GM23338 (cell line): ENCODE measurements around the gene SLU7. TPM values are rescaled to one million over a fixed set of nuclear protein-coding genes. Genes with fewer than 3 reads are reported as not detected.

Experiments used
- ATAC-seq: fragments of 200-7000 bp; cut with Tn5 transposase; 3 replicates; pipeline ENCODE4 v1.9.1; 2020
- DNase-seq: peaks from one replicate; pipeline ENCODE4 v3.0.0-alpha.2; 2015; ENCODE audit warnings: low spot score
- H2AFZ ChIP-seq: fragments of 200-600 bp; sonication (generic); 2 replicates; pipeline ENCODE4 v1.8.0; 2016; ENCODE audit warnings: antibody characterized with exemption, mild to moderate bottlenecking, moderate library complexity
- H3F3A ChIP-seq: fragments of 200-600 bp; sonication (generic); replicated peaks from 2 replicates; pipeline ENCODE4 v1.8.0; 2017; ENCODE audit warnings: antibody characterized with exemption, mixed run types, low read depth
- H3K27ac ChIP-seq: fragments of 200-600 bp; sonication (generic); 2 replicates; pipeline ENCODE4 v1.6.1; 2016; ENCODE audit warnings: low read depth
- H3K27me3 ChIP-seq: fragments of 200-600 bp; sonication (generic); 2 replicates; pipeline ENCODE4 v1.8.0; 2016; ENCODE audit warnings: mild to moderate bottlenecking, mixed run types, moderate library complexity; ENCODE audit not compliant: insufficient read depth
- H3K36me3 ChIP-seq: fragments of 200-600 bp; sonication (generic); 2 replicates; pipeline ENCODE4 v1.8.0; 2016; ENCODE audit warnings: mild to moderate bottlenecking; ENCODE audit not compliant: insufficient read depth
- H3K4me1 ChIP-seq: fragments of 200-600 bp; sonication (generic); 2 replicates; pipeline ENCODE4 v1.8.0; 2016; ENCODE audit warnings: mild to moderate bottlenecking, moderate library complexity; ENCODE audit not compliant: insufficient read depth
- H3K4me2 ChIP-seq: fragments of 200-600 bp; sonication (generic); 2 replicates; pipeline ENCODE4 v1.7.1; 2017; ENCODE audit warnings: mixed run types
- H3K4me3 ChIP-seq: fragments of 200-600 bp; sonication (generic); 2 replicates; pipeline ENCODE4 v1.6.1; 2016; ENCODE audit warnings: mixed run types
- H3K79me2 ChIP-seq: fragments of 200-600 bp; sonication (generic); replicated peaks from 2 replicates; pipeline ENCODE4 v1.8.0; 2017; ENCODE audit warnings: mild to moderate bottlenecking; ENCODE audit not compliant: insufficient read depth
- H3K9me2 ChIP-seq: fragments of 200-600 bp; sonication (generic); 2 replicates; pipeline ENCODE4 v1.8.0; 2017; ENCODE audit not compliant: insufficient read depth
- H4K20me1 ChIP-seq: fragments of 200-600 bp; sonication (generic); replicated peaks from 2 replicates; pipeline ENCODE4 v1.8.0; 2017; ENCODE audit warnings: mild to moderate bottlenecking; ENCODE audit not compliant: insufficient read depth
- H3K27ac Mint-ChIP-seq: 2 replicates; pipeline ENCODE4 v1.8.0; 2020; ENCODE audit warnings: inconsistent platforms, mild to moderate bottlenecking, moderate library complexity, mixed read lengths
- H3K27me3 Mint-ChIP-seq: 3 replicates; pipeline ENCODE4 v1.8.0; 2022; ENCODE audit warnings: low read depth, mild to moderate bottlenecking, moderate library complexity, mixed read lengths, inconsistent platforms; ENCODE audit not compliant: insufficient read depth, poor library complexity
- H3K36me3 Mint-ChIP-seq: 3 replicates; pipeline ENCODE4 v1.8.0; 2021; ENCODE audit warnings: low read depth, mild to moderate bottlenecking, inconsistent platforms, moderate library complexity, mixed read lengths
- H3K4me1 Mint-ChIP-seq: 3 replicates; pipeline ENCODE4 v1.8.0; 2020; ENCODE audit warnings: mild to moderate bottlenecking, inconsistent platforms, mixed read lengths
- H3K4me3 Mint-ChIP-seq: 3 replicates; pipeline ENCODE4 v1.8.0; 2021; ENCODE audit warnings: moderate library complexity, mild to moderate bottlenecking, inconsistent platforms, mixed read lengths
- H3K9me3 Mint-ChIP-seq: 3 replicates; pipeline ENCODE4 v1.8.0; 2020; ENCODE audit warnings: moderate library complexity, mild to moderate bottlenecking, inconsistent platforms, mixed read lengths
- CREB1 ChIP-seq: fragments of 250-450 bp; sonication (Bioruptor Pico); IDR thresholded peaks from 2 replicates; pipeline ENCODE4 v1.5.0; 2020; ENCODE audit warnings: low read depth, mild to moderate bottlenecking, moderate library complexity
- ETS1 ChIP-seq: IDR thresholded peaks from 2 replicates; pipeline ENCODE4 v1.6.1; 2016; ENCODE audit warnings: antibody characterized with exemption
- EZH2 ChIP-seq: fragments of 200-600 bp; sonication (generic); IDR thresholded peaks from one replicate; pipeline ENCODE4 v1.8.0; 2017; ENCODE audit warnings: antibody characterized with exemption, mild to moderate bottlenecking, low read depth; ENCODE audit not compliant: unreplicated experiment
- EZH2phosphoT487 ChIP-seq: fragments of 200-600 bp; sonication (generic); IDR thresholded peaks from one replicate; pipeline ENCODE4 v1.8.1; 2018; ENCODE audit warnings: antibody characterized with exemption; ENCODE audit not compliant: unreplicated experiment
- JUNB ChIP-seq: IDR thresholded peaks from one replicate; pipeline ENCODE4 v1.6.1; 2016; ENCODE audit warnings: antibody characterized with exemption; ENCODE audit not compliant: unreplicated experiment
- NANOG ChIP-seq: IDR thresholded peaks from 2 replicates; pipeline ENCODE4 v1.6.1; 2016; ENCODE audit warnings: antibody characterized with exemption, borderline replicate concordance
- POLR2AphosphoS5 ChIP-seq: IDR thresholded peaks from 2 replicates; pipeline ENCODE4 v1.6.1; 2016; ENCODE audit warnings: antibody characterized with exemption, low read depth
- REST ChIP-seq: IDR thresholded peaks from one replicate; pipeline ENCODE4 v1.6.1; 2018; ENCODE audit warnings: antibody characterized with exemption; ENCODE audit not compliant: unreplicated experiment
- STAT1 ChIP-seq: IDR thresholded peaks from one replicate; pipeline ENCODE4 v1.6.1; 2016; ENCODE audit warnings: antibody characterized with exemption; ENCODE audit not compliant: unreplicated experiment
- ZNF114 ChIP-seq: fragments of 250-450 bp; sonication (Bioruptor Pico); IDR thresholded peaks from 2 replicates; pipeline ENCODE4 v1.5.0; 2020; ENCODE audit warnings: mild to moderate bottlenecking, moderate library complexity
- ZNF331 ChIP-seq: fragments of 250-450 bp; sonication (Bioruptor Pico); IDR thresholded peaks from 2 replicates; pipeline ENCODE4 v1.5.0; 2020; ENCODE audit warnings: low read depth, mild to moderate bottlenecking, moderate library complexity
- polyA plus RNA-seq: library from polyadenylated mRNA; unstranded; fragments of >200 nt; fragmentation: Nextera tagmentation; extraction: Ambion mirVana; gene quantifications from 2 replicates; pipeline ENCODE4 v1.2.1, GENCODE V29; 2016
- total RNA-seq: library from RNA; depleted of rRNA; stranded (reverse); fragments of >200 nt; shearing (Covaris generic); gene quantifications from 2 replicates; pipeline ENCODE4 v1.2.3, GENCODE V29; 2014
- TF ChIP-seq, protein P1 (sequence below), 2 experiments: fragments of 200-600 bp in 1 of 2; sonication (generic) in 1 of 2; conservative IDR thresholded peaks; 2 replicates each; pipeline versions ENCODE4 v1.5.1 to v1.6.1; 2016 to 2017; ENCODE audit warnings: antibody characterized with exemption in 2 of 2, low read depth in 2 of 2, mild to moderate bottlenecking in 2 of 2, moderate library complexity in 1 of 2
- TF ChIP-seq, protein P2 (sequence below): fragments of 250-450 bp; sonication (Bioruptor Pico); IDR thresholded peaks from 2 replicates; pipeline ENCODE4 v1.5.0; 2020; ENCODE audit warnings: mild to moderate bottlenecking, moderate library complexity

Gene SLU7
- total and polyA plus RNA-seq, 2 experiments from 2014 or later, result 27.0 to 47.5 TPM

GRCh38 chr5:160353379-160353778, 65.5 kb downstream of the SLU7 start:
- DNase-seq, result peak; percentile 57

More at GRCh38 chr5:160353379-160353778, 65.5 kb downstream of the SLU7 start:
- no peak overlapping the region for H3K4me3 Mint-ChIP-seq
- no peaks in the 10 kb centered on the region for H3K4me1 ChIP-seq
- no peak overlapping the region for H3K4me3 ChIP-seq
- no peaks in the 10 kb centered on the region for H3F3A ChIP-seq
- H4K20me1 ChIP-seq, result no peaks in the 10 kb centered on the region
- no peaks in the 10 kb centered on the region for H3K79me2 ChIP-seq
- peaks cover 11% of the 10 kb centered on the region for H3K4me1 Mint-ChIP-seq
- H3K9me2 ChIP-seq, result no peaks in the 10 kb centered on the region
- no peak overlapping the region for H3K27ac ChIP-seq
- H3K27me3 Mint-ChIP-seq, result peaks cover 4% of the 10 kb centered on the region
- no peaks in the 10 kb centered on the region for H3K9me3 Mint-ChIP-seq
- no peak overlapping the region; the same call in 1 of the 2 replicates for H2AFZ ChIP-seq
- TF ChIP-seq POLR2AphosphoS5, result no peak
- TF ChIP-seq CREB1 (CRISPR knock-in tag), result no peak
- no peak for TF ChIP-seq EZH2phosphoT487
- TF ChIP-seq, protein P1, sequence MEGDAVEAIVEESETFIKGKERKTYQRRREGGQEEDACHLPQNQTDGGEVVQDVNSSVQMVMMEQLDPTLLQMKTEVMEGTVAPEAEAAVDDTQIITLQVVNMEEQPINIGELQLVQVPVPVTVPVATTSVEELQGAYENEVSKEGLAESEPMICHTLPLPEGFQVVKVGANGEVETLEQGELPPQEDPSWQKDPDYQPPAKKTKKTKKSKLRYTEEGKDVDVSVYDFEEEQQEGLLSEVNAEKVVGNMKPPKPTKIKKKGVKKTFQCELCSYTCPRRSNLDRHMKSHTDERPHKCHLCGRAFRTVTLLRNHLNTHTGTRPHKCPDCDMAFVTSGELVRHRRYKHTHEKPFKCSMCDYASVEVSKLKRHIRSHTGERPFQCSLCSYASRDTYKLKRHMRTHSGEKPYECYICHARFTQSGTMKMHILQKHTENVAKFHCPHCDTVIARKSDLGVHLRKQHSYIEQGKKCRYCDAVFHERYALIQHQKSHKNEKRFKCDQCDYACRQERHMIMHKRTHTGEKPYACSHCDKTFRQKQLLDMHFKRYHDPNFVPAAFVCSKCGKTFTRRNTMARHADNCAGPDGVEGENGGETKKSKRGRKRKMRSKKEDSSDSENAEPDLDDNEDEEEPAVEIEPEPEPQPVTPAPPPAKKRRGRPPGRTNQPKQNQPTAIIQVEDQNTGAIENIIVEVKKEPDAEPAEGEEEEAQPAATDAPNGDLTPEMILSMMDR (conservative IDR thresholded peaks at IDR 0.05; ENCODE audit: low read depth in 2 of 2), result no peak
- no peak for TF ChIP-seq ZNF114 (CRISPR knock-in tag)
- TF ChIP-seq NANOG, result no peak
- TF ChIP-seq ETS1, result no peak
- no peak for TF ChIP-seq EZH2
- TF ChIP-seq, protein P2, sequence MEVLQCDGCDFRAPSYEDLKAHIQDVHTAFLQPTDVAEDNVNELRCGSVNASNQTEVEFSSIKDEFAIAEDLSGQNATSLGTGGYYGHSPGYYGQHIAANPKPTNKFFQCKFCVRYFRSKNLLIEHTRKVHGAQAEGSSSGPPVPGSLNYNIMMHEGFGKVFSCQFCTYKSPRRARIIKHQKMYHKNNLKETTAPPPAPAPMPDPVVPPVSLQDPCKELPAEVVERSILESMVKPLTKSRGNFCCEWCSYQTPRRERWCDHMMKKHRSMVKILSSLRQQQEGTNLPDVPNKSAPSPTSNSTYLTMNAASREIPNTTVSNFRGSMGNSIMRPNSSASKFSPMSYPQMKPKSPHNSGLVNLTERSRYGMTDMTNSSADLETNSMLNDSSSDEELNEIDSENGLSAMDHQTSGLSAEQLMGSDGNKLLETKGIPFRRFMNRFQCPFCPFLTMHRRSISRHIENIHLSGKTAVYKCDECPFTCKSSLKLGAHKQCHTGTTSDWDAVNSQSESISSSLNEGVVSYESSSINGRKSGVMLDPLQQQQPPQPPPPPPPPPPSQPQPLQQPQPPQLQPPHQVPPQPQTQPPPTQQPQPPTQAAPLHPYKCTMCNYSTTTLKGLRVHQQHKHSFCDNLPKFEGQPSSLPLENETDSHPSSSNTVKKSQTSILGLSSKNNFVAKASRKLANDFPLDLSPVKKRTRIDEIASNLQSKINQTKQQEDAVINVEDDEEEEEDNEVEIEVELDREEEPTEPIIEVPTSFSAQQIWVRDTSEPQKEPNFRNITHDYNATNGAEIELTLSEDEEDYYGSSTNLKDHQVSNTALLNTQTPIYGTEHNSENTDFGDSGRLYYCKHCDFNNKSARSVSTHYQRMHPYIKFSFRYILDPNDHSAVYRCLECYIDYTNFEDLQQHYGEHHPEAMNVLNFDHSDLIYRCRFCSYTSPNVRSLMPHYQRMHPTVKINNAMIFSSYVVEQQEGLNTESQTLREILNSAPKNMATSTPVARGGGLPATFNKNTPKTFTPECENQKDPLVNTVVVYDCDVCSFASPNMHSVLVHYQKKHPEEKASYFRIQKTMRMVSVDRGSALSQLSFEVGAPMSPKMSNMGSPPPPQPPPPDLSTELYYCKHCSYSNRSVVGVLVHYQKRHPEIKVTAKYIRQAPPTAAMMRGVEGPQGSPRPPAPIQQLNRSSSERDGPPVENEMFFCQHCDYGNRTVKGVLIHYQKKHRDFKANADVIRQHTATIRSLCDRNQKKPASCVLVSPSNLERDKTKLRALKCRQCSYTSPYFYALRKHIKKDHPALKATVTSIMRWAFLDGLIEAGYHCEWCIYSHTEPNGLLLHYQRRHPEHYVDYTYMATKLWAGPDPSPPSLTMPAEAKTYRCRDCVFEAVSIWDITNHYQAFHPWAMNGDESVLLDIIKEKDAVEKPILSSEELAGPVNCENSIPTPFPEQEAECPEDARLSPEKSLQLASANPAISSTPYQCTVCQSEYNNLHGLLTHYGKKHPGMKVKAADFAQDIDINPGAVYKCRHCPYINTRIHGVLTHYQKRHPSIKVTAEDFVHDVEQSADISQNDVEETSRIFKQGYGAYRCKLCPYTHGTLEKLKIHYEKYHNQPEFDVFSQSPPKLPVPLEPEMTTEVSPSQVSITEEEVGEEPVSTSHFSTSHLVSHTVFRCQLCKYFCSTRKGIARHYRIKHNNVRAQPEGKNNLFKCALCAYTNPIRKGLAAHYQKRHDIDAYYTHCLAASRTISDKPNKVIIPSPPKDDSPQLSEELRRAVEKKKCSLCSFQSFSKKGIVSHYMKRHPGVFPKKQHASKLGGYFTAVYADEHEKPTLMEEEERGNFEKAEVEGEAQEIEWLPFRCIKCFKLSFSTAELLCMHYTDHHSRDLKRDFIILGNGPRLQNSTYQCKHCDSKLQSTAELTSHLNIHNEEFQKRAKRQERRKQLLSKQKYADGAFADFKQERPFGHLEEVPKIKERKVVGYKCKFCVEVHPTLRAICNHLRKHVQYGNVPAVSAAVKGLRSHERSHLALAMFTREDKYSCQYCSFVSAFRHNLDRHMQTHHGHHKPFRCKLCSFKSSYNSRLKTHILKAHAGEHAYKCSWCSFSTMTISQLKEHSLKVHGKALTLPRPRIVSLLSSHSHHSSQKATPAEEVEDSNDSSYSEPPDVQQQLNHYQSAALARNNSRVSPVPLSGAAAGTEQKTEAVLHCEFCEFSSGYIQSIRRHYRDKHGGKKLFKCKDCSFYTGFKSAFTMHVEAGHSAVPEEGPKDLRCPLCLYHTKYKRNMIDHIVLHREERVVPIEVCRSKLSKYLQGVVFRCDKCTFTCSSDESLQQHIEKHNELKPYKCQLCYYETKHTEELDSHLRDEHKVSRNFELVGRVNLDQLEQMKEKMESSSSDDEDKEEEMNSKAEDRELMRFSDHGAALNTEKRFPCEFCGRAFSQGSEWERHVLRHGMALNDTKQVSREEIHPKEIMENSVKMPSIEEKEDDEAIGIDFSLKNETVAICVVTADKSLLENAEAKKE (CRISPR knock-in tag), result no peak
- no peak for TF ChIP-seq ZNF331 (CRISPR knock-in tag)
- TF ChIP-seq JUNB, result no peak
- TF ChIP-seq REST, result no peak
- TF ChIP-seq STAT1, result no peak
- H3K27me3 ChIP-seq, result no peaks in the 10 kb centered on the region
- ATAC-seq, result peak; percentile 87
- no peaks in the 10 kb centered on the region; the same call in 2 of the 3 replicates for H3K36me3 Mint-ChIP-seq
- no peak overlapping the region for H3K27ac Mint-ChIP-seq
- no peak overlapping the region for H3K4me2 ChIP-seq
- H3K36me3 ChIP-seq, result no peaks in the 10 kb centered on the region
